ENCODE measurements around the gene YES1. TPM values are rescaled to one million over a fixed set of nuclear protein-coding genes. Genes with fewer than 3 reads are reported as not detected.
"Not testable (repeated sequence)": the region's sequence is repeated elsewhere in the genome, so short reads cannot be mapped to it uniquely, and the experiment has no call there.

Gene YES1
- total RNA-seq, 2 experiments from 2014 or later = 22.6 to 22.8 TPM

DNA sequence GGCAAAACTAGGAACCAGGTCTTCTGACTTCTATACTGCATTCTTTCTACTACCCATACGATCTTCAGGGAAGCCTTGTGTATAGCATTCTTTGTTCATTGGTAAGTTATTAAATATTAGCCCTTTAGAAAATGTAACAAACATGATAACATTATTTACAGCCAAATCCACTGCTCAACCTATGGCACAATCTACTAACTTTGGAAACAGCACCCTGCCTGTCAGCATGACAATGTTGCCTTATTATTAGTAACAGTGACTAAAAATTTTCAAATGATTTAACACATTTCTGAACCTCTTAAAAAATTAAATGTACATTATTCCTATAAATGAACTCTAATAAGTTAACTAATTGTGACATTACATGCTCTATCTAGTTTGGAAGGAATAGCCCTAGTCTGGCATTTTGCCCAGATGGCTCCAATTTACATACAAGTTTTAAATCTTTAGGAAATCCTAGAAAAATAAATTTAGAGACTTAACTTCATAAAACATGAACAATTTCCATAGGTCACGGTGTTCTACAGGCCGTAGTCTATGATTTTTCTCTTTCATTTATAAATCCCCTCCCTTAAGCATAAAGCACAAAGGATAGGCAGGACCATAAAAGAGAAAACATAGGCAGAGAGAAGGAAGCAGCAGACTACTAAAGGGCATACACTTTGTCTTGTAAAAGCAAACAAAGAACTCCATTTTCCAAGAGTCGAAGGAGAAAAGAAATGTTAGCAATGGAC lies 33.7 kb downstream of the YES1 start:
- POLR2A ChIA-PET = no interaction called here
- DNase-seq (no peak), ATAC-seq (no peak)
- Mint-ChIP-seq H3K4me1 (ENCODE audit: low read depth) (peaks cover 19% of the 10 kb centered on the region), H3K36me3 (ENCODE audit: low read depth) (peaks cover 16% of the 10 kb centered on the region), H3K9me3 (ENCODE audit: insufficient read depth) (no peaks in the 10 kb centered on the region), H3K27ac (no peak overlapping the region), H3K27me3 (ENCODE audit: low read depth) (no peaks in the 10 kb centered on the region), H3K4me3 (no peak overlapping the region)
- CTCF ChIA-PET = interaction anchor here (1.3 kb wide), 1 partner anchor 52 kb away, joined by 5 read pairs; no protein-coding TSS in a partner anchor

- no peak for DNase-seq
- POLR2A ChIA-PET = no interaction called here
These were observed 35.0 kb downstream of the YES1 start for GRCh38 chr18:777021-777420.

GRCh38 chr18:776044-776443 lies 36.0 kb downstream of the YES1 start:
- POLR2A ChIA-PET; H3K27me3 Mint-ChIP-seq (ENCODE audit: low read depth); CTCF ChIA-PET; DNase-seq; ATAC-seq; H3K9me3 Mint-ChIP-seq (ENCODE audit: insufficient read depth); H3K27ac Mint-ChIP-seq; H3K4me3 Mint-ChIP-seq: not testable (repeated sequence)
- Mint-ChIP-seq H3K36me3 (ENCODE audit: low read depth) (peaks cover 20% of the 10 kb centered on the region), H3K4me1 (ENCODE audit: low read depth) (peaks cover 14% of the 10 kb centered on the region)

More at GRCh38 chr18:777021-777420, 35.0 kb downstream of the YES1 start:
- no peak overlapping the region for H3K4me3 Mint-ChIP-seq
- H3K27ac Mint-ChIP-seq = no peak overlapping the region
- H3K9me3 Mint-ChIP-seq (ENCODE audit: insufficient read depth) = no peaks in the 10 kb centered on the region
- peaks cover 19% of the 10 kb centered on the region for H3K4me1 Mint-ChIP-seq (ENCODE audit: low read depth)
- CTCF ChIA-PET = interaction anchor here (1.3 kb wide), 1 partner anchor 53 kb away, joined by 5 read pairs; no protein-coding TSS in a partner anchor
- ATAC-seq = no peak
- peaks cover 20% of the 10 kb centered on the region for H3K36me3 Mint-ChIP-seq (ENCODE audit: low read depth)
- H3K27me3 Mint-ChIP-seq (ENCODE audit: low read depth) = no peaks in the 10 kb centered on the region

DNA sequence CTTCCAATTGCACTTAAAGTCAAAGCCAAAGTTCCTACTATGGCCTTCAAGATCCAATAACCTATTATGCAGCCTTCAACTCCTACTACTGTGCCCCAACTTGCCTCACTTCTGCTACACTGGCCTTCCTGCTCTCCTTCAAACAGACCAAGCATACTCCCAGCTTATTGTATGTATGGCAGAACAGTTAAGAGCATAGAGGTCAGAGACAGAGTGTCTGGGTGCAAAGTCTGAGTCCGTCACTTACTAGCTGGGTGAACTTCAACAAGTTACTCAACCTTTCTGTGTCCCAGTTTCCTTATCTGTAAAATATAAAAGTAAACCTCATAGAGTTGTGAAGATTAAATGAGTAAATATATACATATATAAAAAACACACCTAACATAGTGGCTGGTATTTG lies 37.2 kb downstream of the YES1 start:
- Mint-ChIP-seq H3K36me3 (ENCODE audit: low read depth) (peaks cover 23% of the 10 kb centered on the region), H3K4me3 (no peak overlapping the region), H3K27ac (peak overlapping the region; percentile 7), H3K27me3 (ENCODE audit: low read depth) (no peaks in the 10 kb centered on the region), H3K9me3 (ENCODE audit: insufficient read depth) (no peaks in the 10 kb centered on the region), H3K4me1 (ENCODE audit: low read depth) (peaks cover 11% of the 10 kb centered on the region)
- DNase-seq = no peak
- ChIA-PET POLR2A (no interaction called here), CTCF (no interaction called here)
- no peak for ATAC-seq

DNA sequence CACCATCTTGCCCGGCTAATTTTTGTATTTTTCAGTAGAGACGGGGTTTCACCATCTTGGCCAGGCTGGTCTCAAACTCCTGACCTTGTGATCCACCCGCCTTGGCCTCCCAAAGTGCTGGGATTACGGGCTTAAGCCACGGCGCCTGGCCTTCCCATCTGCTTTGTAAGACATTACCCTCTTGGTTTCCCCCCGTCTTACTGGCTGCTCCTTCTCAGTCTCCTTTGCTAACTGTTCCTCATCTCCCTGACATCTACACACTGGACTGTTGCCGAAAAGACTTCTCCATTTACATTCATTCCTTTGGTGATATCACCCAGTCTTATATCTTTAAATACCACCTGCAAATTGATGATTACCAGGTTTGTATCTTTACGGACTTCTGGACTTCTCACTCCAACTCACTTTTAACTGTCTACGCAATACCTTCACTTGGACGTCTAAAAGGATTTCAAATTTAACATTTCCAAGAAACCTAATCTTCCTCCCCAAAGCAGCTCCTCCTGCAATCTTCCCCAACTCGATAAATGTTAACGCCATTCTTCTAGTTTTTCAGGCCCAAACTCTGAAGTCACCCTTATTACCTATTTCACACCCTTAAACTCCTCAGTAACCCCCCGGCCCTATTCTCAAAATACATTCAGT lies 37.9 kb downstream of the YES1 start:
- CTCF ChIA-PET = no interaction called here
- Mint-ChIP-seq H3K36me3 (ENCODE audit: low read depth) (peaks cover 23% of the 10 kb centered on the region), H3K27me3 (ENCODE audit: low read depth) (no peaks in the 10 kb centered on the region), H3K4me3 (no peak overlapping the region), H3K4me1 (ENCODE audit: low read depth) (peaks cover 8% of the 10 kb centered on the region), H3K9me3 (ENCODE audit: insufficient read depth) (no peaks in the 10 kb centered on the region), H3K27ac (peak overlapping the region; percentile 7)
- POLR2A ChIA-PET = no interaction called here
- DNase-seq = no peak
- no peak for ATAC-seq

- H3K36me3 Mint-ChIP-seq (ENCODE audit: low read depth) = peaks cover 13% of the 10 kb centered on the region
- H3K4me3 Mint-ChIP-seq = no peak overlapping the region
- H3K4me1 Mint-ChIP-seq (ENCODE audit: low read depth) = peaks cover 4% of the 10 kb centered on the region
- POLR2A ChIA-PET = interaction anchor here (0.6 to 0.8 kb wide), 2 partner anchors 9 kb away, joined by 3 read pairs; no protein-coding TSS in a partner anchor
- DNase-seq (no peak), ATAC-seq (no peak)
- H3K27ac Mint-ChIP-seq = no peak overlapping the region
- H3K27me3 Mint-ChIP-seq (ENCODE audit: low read depth) = no peaks in the 10 kb centered on the region
- CTCF ChIA-PET = no interaction called here
- H3K9me3 Mint-ChIP-seq (ENCODE audit: insufficient read depth) = no peaks in the 10 kb centered on the region
These were observed 41.5 kb downstream of the YES1 start for GRCh38 chr18:770583-770961.

- Mint-ChIP-seq H3K36me3 (ENCODE audit: low read depth) (peaks cover 10% of the 10 kb centered on the region), H3K27ac (no peak overlapping the region), H3K4me3 (no peak overlapping the region), H3K27me3 (ENCODE audit: low read depth) (no peaks in the 10 kb centered on the region), H3K4me1 (ENCODE audit: low read depth) (peaks cover 12% of the 10 kb centered on the region), H3K9me3 (ENCODE audit: insufficient read depth) (no peaks in the 10 kb centered on the region)
- ChIA-PET POLR2A (no interaction called here), CTCF (interaction anchor here (1.1 to 1.3 kb wide), 2 partner anchors 26 to 28 kb away, joined by 3 read pairs; no protein-coding TSS in a partner anchor)
- no peak for ATAC-seq
- no peak for DNase-seq
These were observed 44.1 kb downstream of the YES1 start for GRCh38 chr18:767961-768360.

- Mint-ChIP-seq H3K36me3 (ENCODE audit: low read depth) (peaks cover 8% of the 10 kb centered on the region), H3K4me1 (ENCODE audit: low read depth) (peaks cover 15% of the 10 kb centered on the region), H3K4me3 (no peak overlapping the region), H3K9me3 (ENCODE audit: insufficient read depth) (no peaks in the 10 kb centered on the region), H3K27ac (no peak overlapping the region), H3K27me3 (ENCODE audit: low read depth) (no peaks in the 10 kb centered on the region)
- DNase-seq (no peak), ATAC-seq (no peak)
- POLR2A ChIA-PET = no interaction called here
- CTCF ChIA-PET = interaction anchor here (1.0 to 1.3 kb wide), 3 partner anchors 16 to 28 kb away, joined by 3 read pairs; no protein-coding TSS in a partner anchor
These were observed 44.8 kb downstream of the YES1 start for GRCh38 chr18:767084-767882.

- peaks cover 9% of the 10 kb centered on the region for H3K36me3 Mint-ChIP-seq (ENCODE audit: low read depth)
- POLR2A ChIA-PET = no interaction called here
- no peak for ATAC-seq
- H3K4me1 Mint-ChIP-seq (ENCODE audit: low read depth) = peaks cover 17% of the 10 kb centered on the region
- H3K27me3 Mint-ChIP-seq (ENCODE audit: low read depth) = no peaks in the 10 kb centered on the region
- no peak overlapping the region for H3K27ac Mint-ChIP-seq
- no peak for DNase-seq
- CTCF ChIA-PET = no interaction called here
- H3K9me3 Mint-ChIP-seq (ENCODE audit: insufficient read depth) = no peaks in the 10 kb centered on the region
- no peak overlapping the region for H3K4me3 Mint-ChIP-seq
These were observed 45.5 kb downstream of the YES1 start for GRCh38 chr18:766550-766860.

GRCh38 chr18:765764-766549 lies 46.1 kb downstream of the YES1 start:
- ChIA-PET CTCF (interaction anchor here (1.2 to 1.4 kb wide), 2 partner anchors 65 to 73 kb away, joined by 4 read pairs; no protein-coding TSS in a partner anchor), POLR2A (no interaction called here)

GRCh38 chr18:759864-760263 lies 52.2 kb downstream of the YES1 start:
- CTCF ChIA-PET = interaction anchor here (1.1 to 1.4 kb wide), 2 partner anchors 47 to 71 kb away, joined by 3 to 9 read pairs; no protein-coding TSS in a partner anchor
- DNase-seq; H3K9me3 Mint-ChIP-seq (ENCODE audit: insufficient read depth); H3K27ac Mint-ChIP-seq; ATAC-seq; POLR2A ChIA-PET; H3K27me3 Mint-ChIP-seq (ENCODE audit: low read depth); H3K4me3 Mint-ChIP-seq: not testable (repeated sequence)
- Mint-ChIP-seq H3K4me1 (ENCODE audit: low read depth) (peaks cover 18% of the 10 kb centered on the region), H3K36me3 (ENCODE audit: low read depth) (peaks cover 18% of the 10 kb centered on the region)

More at GRCh38 chr18:765764-766549, 46.1 kb downstream of the YES1 start:
- no peak overlapping the region for H3K27ac Mint-ChIP-seq
- peaks cover 10% of the 10 kb centered on the region for H3K36me3 Mint-ChIP-seq (ENCODE audit: low read depth)
- ATAC-seq (no peak), DNase-seq (no peak)
- H3K4me1 Mint-ChIP-seq (ENCODE audit: low read depth) = peaks cover 17% of the 10 kb centered on the region
- H3K9me3 Mint-ChIP-seq (ENCODE audit: insufficient read depth) = no peaks in the 10 kb centered on the region
- no peak overlapping the region for H3K4me3 Mint-ChIP-seq
- no peaks in the 10 kb centered on the region for H3K27me3 Mint-ChIP-seq (ENCODE audit: low read depth)

Measured in activated CD8-positive, alpha-beta T cell treated with anti-CD3 and anti-CD28 coated beads, Interleukin-2, amount 10 ng/mL, durations not matched to agents 7 days and 5 days (primary cell).